IPS-18c (cell line): ENCODE results near the gene CNTN6.

Experiments used
- H3K4me3 ChIP-seq: 2 replicates; pipeline ENCODE4 v1.7.0; 2013; ENCODE audit warnings: low read depth, mild to moderate bottlenecking, low read length, moderate library complexity; ENCODE audit not compliant: insufficient read depth
- H3K9me3 ChIP-seq: one replicate; pipeline ENCODE4 v1.6.1; 2013; ENCODE audit warnings: mild to moderate bottlenecking, low read length, moderate library complexity; ENCODE audit not compliant: control insufficient read depth, insufficient read depth

The CNTN6 gene

GRCh38 chr3:1232276-1232675 lies 139.5 kb downstream of the CNTN6 start:
- Histone ChIP-seq H3K4me3 (no peak overlapping the region), H3K9me3 (no peaks in the 10 kb centered on the region)

- H3K4me3 ChIP-seq = no peak overlapping the region
- H3K9me3 ChIP-seq = no peaks in the 10 kb centered on the region
Measured at GRCh38 chr3:1235526-1236120, 142.8 kb downstream of the CNTN6 start.

GRCh38 chr3:1251282-1252060 lies 158.6 kb downstream of the CNTN6 start:
- H3K9me3 ChIP-seq = no peaks in the 10 kb centered on the region
- no peak overlapping the region for H3K4me3 ChIP-seq

- H3K4me3 ChIP-seq = no peak overlapping the region
- H3K9me3 ChIP-seq = no peaks in the 10 kb centered on the region
Measured at GRCh38 chr3:1252061-1252430, 159.2 kb downstream of the CNTN6 start.

GRCh38 chr3:1262246-1262645 lies 169.4 kb downstream of the CNTN6 start:
- no peaks in the 10 kb centered on the region for H3K9me3 ChIP-seq
- no peak overlapping the region for H3K4me3 ChIP-seq

GRCh38 chr3:1263121-1263520 lies 170.3 kb downstream of the CNTN6 start:
- H3K9me3 ChIP-seq = no peaks in the 10 kb centered on the region

GRCh38 chr3:1269808-1270207 lies 177.0 kb downstream of the CNTN6 start:
- H3K4me3 ChIP-seq = no peak overlapping the region
- no peaks in the 10 kb centered on the region for H3K9me3 ChIP-seq

More at GRCh38 chr3:1263121-1263520, 170.3 kb downstream of the CNTN6 start:
- H3K4me3 ChIP-seq = no peak overlapping the region

GRCh38 chr3:1272546-1273265 lies 179.9 kb downstream of the CNTN6 start:
- H3K9me3 ChIP-seq = no peaks in the 10 kb centered on the region

GRCh38 chr3:1275495-1275894 lies 182.7 kb downstream of the CNTN6 start:
- no peaks in the 10 kb centered on the region for H3K9me3 ChIP-seq

More at GRCh38 chr3:1272546-1273265, 179.9 kb downstream of the CNTN6 start:
- no peak overlapping the region for H3K4me3 ChIP-seq

GRCh38 chr3:1287815-1288214 lies 195.0 kb downstream of the CNTN6 start:
- no peaks in the 10 kb centered on the region for H3K9me3 ChIP-seq
- H3K4me3 ChIP-seq = no peak overlapping the region

More at GRCh38 chr3:1275495-1275894, 182.7 kb downstream of the CNTN6 start:
- no peak overlapping the region for H3K4me3 ChIP-seq

GRCh38 chr3:1288805-1289494 lies 196.1 kb downstream of the CNTN6 start:
- Histone ChIP-seq H3K9me3 (no peaks in the 10 kb centered on the region), H3K4me3 (no peak overlapping the region)

GRCh38 chr3:1292571-1293071 lies 199.8 kb downstream of the CNTN6 start:
- H3K4me3 ChIP-seq = no peak overlapping the region
- no peaks in the 10 kb centered on the region for H3K9me3 ChIP-seq

GRCh38 chr3:1294586-1294985 lies 201.8 kb downstream of the CNTN6 start:
- Histone ChIP-seq H3K4me3 (no peak overlapping the region), H3K9me3 (no peaks in the 10 kb centered on the region)

- Histone ChIP-seq H3K4me3 (no peak overlapping the region), H3K9me3 (no peaks in the 10 kb centered on the region)
Measured at GRCh38 chr3:1318296-1319005, 225.6 kb downstream of the CNTN6 start.

GRCh38 chr3:1326546-1326945 lies 233.7 kb downstream of the CNTN6 start:
- no peak overlapping the region for H3K4me3 ChIP-seq
- H3K9me3 ChIP-seq = no peaks in the 10 kb centered on the region

- H3K4me3 ChIP-seq = no peak overlapping the region
- H3K9me3 ChIP-seq = no peaks in the 10 kb centered on the region
Measured at GRCh38 chr3:1330107-1330506, 237.3 kb downstream of the CNTN6 start.

- no peaks in the 10 kb centered on the region for H3K9me3 ChIP-seq
- no peak overlapping the region for H3K4me3 ChIP-seq
Measured at GRCh38 chr3:1346386-1346785, 253.6 kb downstream of the CNTN6 start.
